BE2C (cell line): ENCODE data around the gene PPP1R36.

ENCODE experiments used
- DNase-seq: peaks from one replicate; pipeline ENCODE4 v3.0.0-alpha.2; 2020
- H3K27me3 ChIP-seq: fragments of 250-450 bp; sonication (Bioruptor Pico); 2 replicates; pipeline ENCODE4 v1.5.1; 2020; ENCODE audit warnings: mild to moderate bottlenecking
- H3K36me3 ChIP-seq: fragments of 250-450 bp; sonication (Bioruptor Pico); 2 replicates; pipeline ENCODE4 v1.5.1; 2020; ENCODE audit warnings: mild to moderate bottlenecking
- H3K4me1 ChIP-seq: fragments of 250-450 bp; sonication (Bioruptor Pico); 2 replicates; pipeline ENCODE4 v1.5.1; 2020
- H3K4me3 ChIP-seq: 2 replicates; pipeline ENCODE4 v1.5.1; 2011; ENCODE audit warnings: low read depth, low read length
- H3K9me3 ChIP-seq: fragments of 250-450 bp; sonication (Bioruptor Pico); 2 replicates; pipeline ENCODE4 v1.5.1; 2020
- CTCF ChIP-seq: IDR thresholded peaks from 2 replicates; pipeline ENCODE4 v1.5.1; 2012; ENCODE audit warnings: mild to moderate bottlenecking, low read depth, low read length

PPP1R36 gene

GRCh38 chr14:64572386-64573104 lies 22.8 kb downstream of the PPP1R36 start:
- Histone ChIP-seq H3K4me3 (no peak overlapping the region), H3K27me3 (no peaks in the 10 kb centered on the region)

GRCh38 chr14:64573109-64573508 lies 23.3 kb downstream of the PPP1R36 start:
- no peak for TF ChIP-seq CTCF
- no peaks in the 10 kb centered on the region for H3K9me3 ChIP-seq
- H3K27me3 ChIP-seq = no peaks in the 10 kb centered on the region
- no peak for DNase-seq
- H3K36me3 ChIP-seq = no peaks in the 10 kb centered on the region
- H3K4me1 ChIP-seq = no peaks in the 10 kb centered on the region
- no peak overlapping the region for H3K4me3 ChIP-seq

More at GRCh38 chr14:64572386-64573104, 22.8 kb downstream of the PPP1R36 start:
- TF ChIP-seq CTCF = no peak
- Histone ChIP-seq H3K36me3 (no peaks in the 10 kb centered on the region), H3K9me3 (no peaks in the 10 kb centered on the region), H3K4me1 (no peaks in the 10 kb centered on the region)
- DNase-seq = no peak

GRCh38 chr14:64574371-64575107 lies 24.8 kb downstream of the PPP1R36 start:
- Histone ChIP-seq H3K27me3 (no peaks in the 10 kb centered on the region), H3K36me3 (no peaks in the 10 kb centered on the region), H3K9me3 (no peaks in the 10 kb centered on the region), H3K4me1 (no peaks in the 10 kb centered on the region), H3K4me3 (no peak overlapping the region)
- TF ChIP-seq CTCF = no peak
- DNase-seq = no peak

- no peaks in the 10 kb centered on the region for H3K9me3 ChIP-seq
- no peak for DNase-seq
- no peak overlapping the region for H3K4me3 ChIP-seq
- H3K36me3 ChIP-seq = no peaks in the 10 kb centered on the region
- TF ChIP-seq CTCF = no peak
- H3K27me3 ChIP-seq = no peaks in the 10 kb centered on the region
- H3K4me1 ChIP-seq = no peaks in the 10 kb centered on the region
Measured at GRCh38 chr14:64577211-64577610, 27.4 kb downstream of the PPP1R36 start.

GRCh38 chr14:64580467-64580866 lies 30.7 kb downstream of the PPP1R36 start:
- no peaks in the 10 kb centered on the region for H3K9me3 ChIP-seq
- no peak overlapping the region for H3K4me3 ChIP-seq
- H3K4me1 ChIP-seq = no peaks in the 10 kb centered on the region
- no peaks in the 10 kb centered on the region for H3K36me3 ChIP-seq
- no peak for DNase-seq
- no peaks in the 10 kb centered on the region for H3K27me3 ChIP-seq
- TF ChIP-seq CTCF = no peak

- DNase-seq = no peak
- Histone ChIP-seq H3K4me3 (no peak overlapping the region), H3K36me3 (no peaks in the 10 kb centered on the region), H3K4me1 (no peaks in the 10 kb centered on the region), H3K9me3 (no peaks in the 10 kb centered on the region), H3K27me3 (no peaks in the 10 kb centered on the region)
- TF ChIP-seq CTCF = no peak
Measured at GRCh38 chr14:64581363-64581762, 31.6 kb downstream of the PPP1R36 start.
